ENCODE measurements around the gene THRB.

Gene THRB

DNA sequence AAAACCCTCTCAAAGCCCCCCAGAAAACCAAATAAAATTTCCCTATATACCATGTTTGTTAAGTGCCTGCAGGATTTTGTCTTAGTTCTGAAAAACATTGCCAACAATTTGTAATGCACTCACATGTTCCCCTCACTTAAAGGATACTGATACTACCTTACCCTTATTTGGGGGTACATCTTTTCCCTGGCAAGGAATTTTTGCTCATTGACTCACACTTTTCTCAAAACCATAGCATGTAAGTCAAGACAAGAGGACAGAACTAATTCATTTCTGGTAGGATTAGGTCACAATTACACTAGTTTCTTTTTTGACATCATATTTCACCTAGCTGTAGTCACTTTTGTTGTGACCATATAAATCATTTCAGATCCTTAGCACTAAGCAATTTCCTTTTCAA lies 222.2 kb downstream of the THRB start:
- Histone ChIP-seq H3K4me2 (ENCODE audit: low read depth, low read length, poor library complexity, severe bottlenecking) (no peak overlapping the region), H3K4me3 (ENCODE audit: insufficient read depth, low read length, poor library complexity, severe bottlenecking) (no peak overlapping the region), H3F3A (ENCODE audit: insufficient read depth) (no peaks in the 10 kb centered on the region), H4K20me1 (ENCODE audit: low read depth, low read length) (no peaks in the 10 kb centered on the region), H3K79me2 (ENCODE audit: insufficient read depth, low read length) (no peaks in the 10 kb centered on the region), H3K9ac (ENCODE audit: low read length) (no peak overlapping the region), H3K27me3 (ENCODE audit: low read length) (no peaks in the 10 kb centered on the region), H3K27ac (ENCODE audit: low read depth, low read length) (no peak overlapping the region), H2AFZ (ENCODE audit: low read depth, low read length, severe bottlenecking) (no peak overlapping the region), H3K9me3 (ENCODE audit: insufficient read depth, low read length) (no peaks in the 10 kb centered on the region), H3K9me2 (replicated peaks; ENCODE audit: insufficient read depth, low read length) (no peaks in the 10 kb centered on the region), H3K36me3 (ENCODE audit: low read length) (no peaks in the 10 kb centered on the region)
- TF ChIP-seq EZH2phosphoT487 (conservative IDR thresholded peaks at IDR 0.05; ENCODE audit: low read length) = no peak

DNA sequence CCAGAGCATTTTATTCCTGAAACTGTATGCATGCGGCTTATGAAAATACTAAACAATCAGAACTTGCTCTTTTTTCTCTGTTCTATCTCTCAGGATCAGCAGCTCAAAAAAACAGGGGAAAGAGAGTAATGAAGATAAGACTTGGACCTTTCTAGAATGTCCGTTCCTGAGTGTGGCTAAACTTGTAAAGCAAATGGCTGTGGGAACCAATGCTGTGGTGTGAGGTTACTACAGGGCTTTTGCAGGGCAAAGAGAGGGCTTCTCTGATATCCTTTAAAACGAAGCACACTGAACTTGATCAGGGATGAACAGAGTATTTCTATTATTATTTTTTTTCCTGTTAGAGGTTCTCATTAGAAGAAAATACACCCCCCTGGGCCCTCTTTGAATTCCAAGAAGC lies 223.4 kb downstream of the THRB start:
- no peaks in the 10 kb centered on the region for H3K79me2 ChIP-seq (ENCODE audit: insufficient read depth, low read length)
- H2AFZ ChIP-seq (ENCODE audit: low read depth, low read length, severe bottlenecking) = no peak overlapping the region
- no peaks in the 10 kb centered on the region for H3F3A ChIP-seq (ENCODE audit: insufficient read depth)
- no peaks in the 10 kb centered on the region for H4K20me1 ChIP-seq (ENCODE audit: low read depth, low read length)
- no peaks in the 10 kb centered on the region for H3K27me3 ChIP-seq (ENCODE audit: low read length)
- no peaks in the 10 kb centered on the region for H3K9me2 ChIP-seq (replicated peaks; ENCODE audit: insufficient read depth, low read length)
- no peak overlapping the region for H3K9ac ChIP-seq (ENCODE audit: low read length)
- no peak for TF ChIP-seq EZH2phosphoT487 (conservative IDR thresholded peaks at IDR 0.05; ENCODE audit: low read length)
- TF ChIP-seq, protein P1, sequence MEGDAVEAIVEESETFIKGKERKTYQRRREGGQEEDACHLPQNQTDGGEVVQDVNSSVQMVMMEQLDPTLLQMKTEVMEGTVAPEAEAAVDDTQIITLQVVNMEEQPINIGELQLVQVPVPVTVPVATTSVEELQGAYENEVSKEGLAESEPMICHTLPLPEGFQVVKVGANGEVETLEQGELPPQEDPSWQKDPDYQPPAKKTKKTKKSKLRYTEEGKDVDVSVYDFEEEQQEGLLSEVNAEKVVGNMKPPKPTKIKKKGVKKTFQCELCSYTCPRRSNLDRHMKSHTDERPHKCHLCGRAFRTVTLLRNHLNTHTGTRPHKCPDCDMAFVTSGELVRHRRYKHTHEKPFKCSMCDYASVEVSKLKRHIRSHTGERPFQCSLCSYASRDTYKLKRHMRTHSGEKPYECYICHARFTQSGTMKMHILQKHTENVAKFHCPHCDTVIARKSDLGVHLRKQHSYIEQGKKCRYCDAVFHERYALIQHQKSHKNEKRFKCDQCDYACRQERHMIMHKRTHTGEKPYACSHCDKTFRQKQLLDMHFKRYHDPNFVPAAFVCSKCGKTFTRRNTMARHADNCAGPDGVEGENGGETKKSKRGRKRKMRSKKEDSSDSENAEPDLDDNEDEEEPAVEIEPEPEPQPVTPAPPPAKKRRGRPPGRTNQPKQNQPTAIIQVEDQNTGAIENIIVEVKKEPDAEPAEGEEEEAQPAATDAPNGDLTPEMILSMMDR (IDR thresholded peaks at IDR 0.05; ENCODE audit: insufficient read depth, low read length, poor library complexity, severe bottlenecking) = no peak
- H3K9me3 ChIP-seq (ENCODE audit: insufficient read depth, low read length) = no peaks in the 10 kb centered on the region
- H3K36me3 ChIP-seq (ENCODE audit: low read length) = no peaks in the 10 kb centered on the region
- no peak overlapping the region for H3K27ac ChIP-seq (ENCODE audit: low read depth, low read length)
- H3K4me3 ChIP-seq (ENCODE audit: insufficient read depth, low read length, poor library complexity, severe bottlenecking) = no peak overlapping the region
- H3K4me2 ChIP-seq (ENCODE audit: low read depth, low read length, poor library complexity, severe bottlenecking) = no peak overlapping the region

DNA sequence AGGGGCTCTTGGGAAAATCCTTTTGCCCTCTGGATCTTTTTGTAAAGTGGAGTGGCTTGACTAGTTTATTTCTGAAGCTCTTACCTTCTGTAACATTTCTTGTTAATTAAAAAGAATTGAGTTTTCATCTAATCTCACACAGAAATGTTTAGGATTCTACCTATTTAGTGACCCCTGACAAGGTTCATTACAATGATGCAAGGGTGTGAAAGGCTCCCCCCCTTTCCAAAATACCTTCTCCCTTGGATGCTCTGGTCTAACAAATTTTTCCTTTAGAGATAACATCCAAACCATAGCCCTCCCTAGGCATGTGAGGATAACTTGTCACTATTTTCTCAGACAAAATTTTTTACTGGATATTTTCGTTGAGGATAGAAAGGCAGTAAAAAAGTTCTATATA lies 223.9 kb downstream of the THRB start:
- Histone ChIP-seq H3K4me2 (ENCODE audit: low read depth, low read length, poor library complexity, severe bottlenecking) (no peak overlapping the region), H3K9me3 (ENCODE audit: insufficient read depth, low read length) (no peaks in the 10 kb centered on the region), H3K79me2 (ENCODE audit: insufficient read depth, low read length) (no peaks in the 10 kb centered on the region), H2AFZ (ENCODE audit: low read depth, low read length, severe bottlenecking) (no peak overlapping the region), H3K4me3 (ENCODE audit: insufficient read depth, low read length, poor library complexity, severe bottlenecking) (no peak overlapping the region), H3K9me2 (replicated peaks; ENCODE audit: insufficient read depth, low read length) (no peaks in the 10 kb centered on the region), H4K20me1 (ENCODE audit: low read depth, low read length) (no peaks in the 10 kb centered on the region), H3K27ac (ENCODE audit: low read depth, low read length) (no peak overlapping the region), H3F3A (ENCODE audit: insufficient read depth) (no peaks in the 10 kb centered on the region), H3K9ac (ENCODE audit: low read length) (no peak overlapping the region), H3K27me3 (ENCODE audit: low read length) (no peaks in the 10 kb centered on the region), H3K36me3 (ENCODE audit: low read length) (no peaks in the 10 kb centered on the region)
- TF ChIP-seq EZH2phosphoT487 (conservative IDR thresholded peaks at IDR 0.05; ENCODE audit: low read length) = no peak
- TF ChIP-seq, protein P1 (IDR thresholded peaks at IDR 0.05; ENCODE audit: insufficient read depth, low read length, poor library complexity, severe bottlenecking) = no peak

DNA sequence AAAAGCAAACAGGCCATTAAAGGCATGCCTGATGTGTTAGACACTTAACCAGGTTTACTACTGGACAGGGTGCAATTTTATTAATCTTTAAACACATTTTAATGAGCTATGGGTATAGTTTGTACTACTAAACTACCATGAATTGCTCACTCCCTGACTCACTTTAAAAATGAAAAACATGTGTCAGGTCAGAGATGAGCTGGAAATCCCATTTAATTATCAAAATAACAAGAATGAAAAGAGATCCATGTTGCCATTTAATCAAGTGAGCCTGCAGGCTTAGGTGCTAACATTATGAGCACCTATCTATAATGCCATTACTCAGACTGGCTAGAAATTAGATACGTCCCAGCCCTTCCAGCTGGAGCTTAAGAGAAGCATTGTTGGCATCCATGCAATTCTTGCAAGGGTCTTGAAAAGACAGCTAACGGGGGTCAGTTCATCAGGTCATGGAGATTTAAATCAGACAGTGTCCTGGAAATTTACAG lies 224.4 kb downstream of the THRB start:
- Histone ChIP-seq H3K9ac (ENCODE audit: low read length) (no peak overlapping the region), H3K9me3 (ENCODE audit: insufficient read depth, low read length) (no peaks in the 10 kb centered on the region), H3K9me2 (replicated peaks; ENCODE audit: insufficient read depth, low read length) (no peaks in the 10 kb centered on the region), H3K4me3 (ENCODE audit: insufficient read depth, low read length, poor library complexity, severe bottlenecking) (no peak overlapping the region), H3K27me3 (ENCODE audit: low read length) (no peaks in the 10 kb centered on the region), H4K20me1 (ENCODE audit: low read depth, low read length) (no peaks in the 10 kb centered on the region), H3F3A (ENCODE audit: insufficient read depth) (no peaks in the 10 kb centered on the region), H2AFZ (ENCODE audit: low read depth, low read length, severe bottlenecking) (no peak overlapping the region), H3K79me2 (ENCODE audit: insufficient read depth, low read length) (no peaks in the 10 kb centered on the region), H3K27ac (ENCODE audit: low read depth, low read length) (no peak overlapping the region), H3K4me2 (ENCODE audit: low read depth, low read length, poor library complexity, severe bottlenecking) (no peak overlapping the region), H3K36me3 (ENCODE audit: low read length) (no peaks in the 10 kb centered on the region)
- TF ChIP-seq EZH2phosphoT487 (conservative IDR thresholded peaks at IDR 0.05; ENCODE audit: low read length) = no peak
- TF ChIP-seq, protein P1 (IDR thresholded peaks at IDR 0.05; ENCODE audit: insufficient read depth, low read length, poor library complexity, severe bottlenecking) = no peak

Data from SU-DHL-6 (cell line).